Activated CD4-positive, alpha-beta T cell treated with anti-CD3 and anti-CD28 coated beads, Interleukin-2, amount 50 U/mL, for 24 hours (primary cell): Measurements from ENCODE around the gene RET.

Experiments
- DNase-seq, 2 donors: peaks; one replicate each; pipeline ENCODE4 v3.0.0-alpha.2; 2020; ENCODE audit warnings: low read depth in 1 of 2, low spot score in 1 of 2

Gene RET

GRCh38 chr10:43120116-43120928 is 43.5 kb downstream of the RET start:
- DNase-seq = no peak

- DNase-seq = peak in 1 of 2 donors; percentile 39
Measured at GRCh38 chr10:43120929-43121314, 44.1 kb downstream of the RET start.

- DNase-seq = no peak
Measured at GRCh38 chr10:43121444-43121843, 44.6 kb downstream of the RET start.

DNA sequence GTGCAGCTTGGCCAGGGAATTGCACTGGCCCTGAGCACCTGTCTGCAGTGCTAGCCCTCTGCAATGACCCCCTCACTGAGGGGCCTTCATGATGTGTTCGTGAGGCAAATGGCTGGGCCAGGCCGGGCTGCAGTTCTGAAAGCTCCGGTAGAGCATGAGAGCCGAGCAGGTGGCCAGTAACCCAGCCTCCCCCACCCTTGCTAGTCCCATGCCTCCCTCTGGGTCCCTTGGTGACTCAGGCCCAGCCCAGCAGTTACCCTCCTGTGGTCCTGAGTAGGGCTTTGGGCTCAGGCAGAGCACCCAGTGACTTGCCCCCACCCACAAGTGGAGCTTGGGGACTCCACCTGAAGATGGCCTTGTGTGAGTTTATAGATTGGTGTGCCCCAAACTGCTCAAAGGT is 45.2 kb downstream of the RET start:
- no peak for DNase-seq

DNA sequence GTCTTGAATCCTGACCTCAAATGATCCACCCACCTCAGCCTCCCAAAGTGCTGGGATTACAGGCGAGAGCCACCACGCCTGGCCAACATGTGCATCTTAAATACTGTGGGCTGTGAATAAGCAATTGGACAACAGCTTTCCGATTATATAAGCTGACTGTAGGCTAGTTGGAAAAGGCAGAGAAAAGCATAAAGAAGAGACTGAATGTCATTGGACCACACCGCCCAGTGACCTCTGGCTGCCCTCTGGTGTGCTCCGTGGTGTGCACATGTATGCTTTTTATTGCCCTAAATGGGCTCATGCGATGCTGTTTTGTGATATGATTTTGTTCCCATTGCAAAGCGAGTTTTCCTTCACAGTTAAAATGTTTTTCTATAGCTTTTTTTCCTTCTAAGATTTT is 46.0 kb downstream of the RET start:
- no peak for DNase-seq

DNA sequence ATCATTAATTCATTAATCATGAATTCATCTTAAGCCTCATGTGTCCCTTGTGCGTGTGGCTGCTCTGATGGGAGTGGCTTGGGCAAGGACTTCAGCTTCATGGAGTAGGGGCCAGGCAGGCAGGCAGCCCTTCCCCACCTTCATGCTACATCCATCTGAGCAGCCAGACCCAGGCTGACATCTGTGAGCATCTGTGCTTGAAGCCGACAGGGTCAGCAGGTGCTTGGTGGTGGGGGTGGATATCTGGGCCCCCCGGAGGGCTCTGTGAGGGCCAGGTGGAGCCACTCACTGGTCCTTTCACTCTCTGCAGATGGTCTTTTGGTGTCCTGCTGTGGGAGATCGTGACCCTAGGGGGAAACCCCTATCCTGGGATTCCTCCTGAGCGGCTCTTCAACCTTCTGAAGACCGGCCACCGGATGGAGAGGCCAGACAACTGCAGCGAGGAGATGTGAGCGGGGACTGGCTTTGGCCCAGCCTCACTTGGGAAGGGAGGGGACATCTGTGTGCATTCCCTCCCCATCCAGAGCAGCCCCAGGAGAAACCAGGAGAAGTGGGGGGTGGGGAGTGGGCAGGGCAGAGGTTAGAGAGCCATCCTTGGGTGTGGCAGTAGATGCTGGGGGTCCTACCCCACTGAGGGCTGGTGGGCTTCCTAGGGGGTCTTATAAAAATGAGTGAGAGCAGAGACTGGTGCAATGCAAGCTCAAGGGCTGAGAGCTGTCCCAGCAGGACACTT is 46.7 kb downstream of the RET start:
- no peak for DNase-seq

GRCh38 chr10:43124094-43124521 is 47.2 kb downstream of the RET start:
- DNase-seq = no peak

DNA sequence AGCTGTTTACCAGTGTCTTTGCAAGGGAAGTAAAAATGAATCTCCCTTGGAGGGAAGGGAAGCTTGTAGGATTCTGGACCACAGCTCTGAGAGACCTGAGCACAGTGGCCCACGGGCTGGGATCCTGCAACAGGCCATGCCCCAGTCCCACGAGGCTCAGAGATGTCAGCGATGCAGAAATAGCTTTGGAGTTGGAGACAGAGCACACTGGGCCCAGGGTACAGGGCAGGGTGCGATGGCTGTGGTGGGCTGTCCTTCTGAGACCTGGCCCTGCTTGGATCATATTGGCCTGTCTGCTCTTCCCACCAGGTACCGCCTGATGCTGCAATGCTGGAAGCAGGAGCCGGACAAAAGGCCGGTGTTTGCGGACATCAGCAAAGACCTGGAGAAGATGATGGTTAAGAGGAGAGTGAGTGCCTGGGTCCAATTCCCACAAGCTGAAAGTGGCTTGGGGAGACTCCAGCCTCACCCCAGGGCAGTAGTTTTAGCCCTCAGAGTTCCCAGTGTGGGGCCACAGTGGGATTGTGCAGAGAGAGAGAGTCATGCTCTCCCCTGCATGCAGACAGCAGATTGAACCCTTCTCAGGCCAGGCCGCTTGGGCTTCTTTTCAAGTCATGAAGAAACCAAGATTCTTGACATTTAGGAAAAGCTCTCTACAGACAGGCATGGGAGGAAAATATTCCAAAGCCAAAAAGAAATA is 47.9 kb downstream of the RET start:
- DNase-seq = no peak

DNA sequence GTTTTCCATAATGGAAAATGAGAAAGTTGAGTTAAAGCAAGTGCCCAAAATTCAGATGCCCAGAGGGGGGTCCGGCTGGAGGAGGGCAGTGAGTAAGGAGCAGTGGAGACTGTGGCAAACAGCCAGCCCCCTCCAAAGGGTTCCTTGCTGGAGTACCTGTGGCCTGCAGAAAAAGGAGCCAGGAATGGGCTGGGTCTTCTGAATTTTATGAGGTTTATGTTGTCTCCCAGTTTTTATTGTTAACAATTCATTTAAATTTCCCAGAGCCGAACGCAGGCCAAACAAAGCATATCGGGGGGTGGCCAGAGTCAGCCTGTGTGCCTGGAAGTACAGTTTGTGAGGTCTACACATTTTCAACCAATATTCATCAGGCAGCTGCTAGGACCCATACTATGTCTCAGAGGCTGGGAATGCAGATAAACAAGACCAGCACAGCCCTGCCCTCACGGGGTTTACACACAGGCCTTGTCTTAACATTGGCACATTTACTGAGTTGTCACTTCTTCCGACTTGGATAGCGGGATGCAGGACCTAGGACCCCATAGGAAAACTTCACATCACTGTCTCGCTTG is 48.5 kb downstream of the RET start:
- DNase-seq = no peak

GRCh38 chr10:43125881-43126731 is 49.2 kb downstream of the RET start:
- no peak for DNase-seq

DNA sequence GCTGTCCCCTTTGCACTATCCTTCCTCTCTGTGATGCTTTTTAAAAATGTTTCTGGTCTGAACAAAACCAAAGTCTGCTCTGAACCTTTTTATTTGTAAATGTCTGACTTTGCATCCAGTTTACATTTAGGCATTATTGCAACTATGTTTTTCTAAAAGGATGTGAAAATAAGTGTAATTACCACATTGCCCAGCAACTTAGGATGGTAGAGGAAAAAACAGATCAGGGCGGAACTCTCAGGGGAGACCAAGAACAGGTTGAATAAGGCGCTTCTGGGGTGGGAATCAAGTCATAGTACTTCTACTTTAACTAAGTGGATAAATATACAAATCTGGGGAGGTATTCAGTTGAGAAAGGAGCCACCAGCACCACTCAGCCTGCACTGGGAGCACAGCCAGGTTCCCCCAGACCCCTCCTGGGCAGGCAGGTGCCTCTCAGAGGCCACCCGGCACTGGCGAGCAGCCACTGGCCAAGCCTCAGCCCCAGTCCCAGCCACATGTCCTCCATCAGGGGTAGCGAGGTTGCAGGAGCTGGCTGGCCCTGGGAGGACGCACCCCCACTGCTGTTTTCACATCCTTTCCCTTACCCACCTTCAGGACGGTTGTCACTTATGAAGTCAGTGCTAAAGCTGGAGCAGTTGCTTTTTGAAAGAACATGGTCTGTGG is 50.0 kb downstream of the RET start:
- DNase-seq = no peak

- no peak for DNase-seq
Measured at GRCh38 chr10:43127442-43127841, 50.6 kb downstream of the RET start.

DNA sequence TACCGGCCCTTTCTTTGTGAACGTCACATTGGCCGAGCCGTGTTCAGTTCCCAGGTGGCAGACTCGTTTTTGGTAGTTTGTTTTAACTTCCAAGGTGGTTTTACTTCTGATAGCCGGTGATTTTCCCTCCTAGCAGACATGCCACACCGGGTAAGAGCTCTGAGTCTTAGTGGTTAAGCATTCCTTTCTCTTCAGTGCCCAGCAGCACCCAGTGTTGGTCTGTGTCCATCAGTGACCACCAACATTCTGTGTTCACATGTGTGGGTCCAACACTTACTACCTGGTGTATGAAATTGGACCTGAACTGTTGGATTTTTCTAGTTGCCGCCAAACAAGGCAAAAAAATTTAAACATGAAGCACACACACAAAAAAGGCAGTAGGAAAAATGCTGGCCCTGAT is 51.5 kb downstream of the RET start:
- DNase-seq = no peak

- DNase-seq = no peak
Measured at GRCh38 chr10:43128958-43129706, 52.3 kb downstream of the RET start.

DNA sequence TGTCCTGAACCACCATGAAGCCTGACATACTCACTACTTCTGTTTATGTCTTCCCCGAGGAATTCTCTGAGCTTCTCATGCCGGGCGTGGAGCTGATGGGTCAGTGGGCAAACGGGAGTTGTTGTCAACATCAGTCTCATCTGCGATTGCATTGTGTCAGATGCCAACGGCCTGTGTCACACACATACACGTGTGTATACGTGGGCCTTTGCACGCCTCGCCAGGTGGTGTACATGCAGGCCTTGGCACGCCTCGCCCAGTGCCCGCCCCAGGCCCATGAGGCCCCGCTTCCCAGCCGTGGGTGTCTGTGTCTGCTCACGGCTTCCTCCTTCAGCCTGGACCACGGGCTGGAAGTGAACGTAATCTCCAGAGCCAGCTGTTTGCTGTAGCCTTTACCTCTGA is 53.9 kb downstream of the RET start:
- DNase-seq = no peak

DNA sequence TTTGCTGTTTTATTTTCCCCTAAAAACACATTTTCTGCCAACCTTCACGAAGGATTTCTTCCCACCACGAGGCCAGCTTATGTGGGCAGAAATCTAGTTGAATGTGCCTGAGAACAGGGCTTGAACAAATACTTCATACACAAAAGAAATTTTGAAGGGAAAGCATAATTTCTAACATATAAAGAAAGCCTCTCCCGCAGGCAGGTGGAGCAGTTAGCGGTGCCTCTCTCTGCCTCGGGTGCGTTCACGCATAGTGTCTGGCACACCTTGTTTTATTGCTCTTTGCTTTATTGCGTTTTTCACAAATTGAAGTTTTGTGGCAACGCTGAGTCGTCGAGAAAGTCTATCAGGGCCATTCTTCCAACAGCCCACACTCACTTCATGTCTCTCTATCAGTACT is 54.4 kb downstream of the RET start:
- no peak for DNase-seq

GRCh38 chr10:43131906-43132305 is 55.0 kb downstream of the RET start:
- DNase-seq = no peak

- DNase-seq = no peak
Measured at GRCh38 chr10:43132867-43133787, 56.3 kb downstream of the RET start.
